ENCODE measurements around the gene ZNF644. TPM values are rescaled to one million over a fixed set of nuclear protein-coding genes. Genes with fewer than 3 reads are reported as not detected.
A peak's percentile ranks its signal among the peaks of the same experiment; 100 is the strongest.

Gene ZNF644
- total RNA-seq, 1 donor from 2014 or later, result 50.4 TPM

DNA sequence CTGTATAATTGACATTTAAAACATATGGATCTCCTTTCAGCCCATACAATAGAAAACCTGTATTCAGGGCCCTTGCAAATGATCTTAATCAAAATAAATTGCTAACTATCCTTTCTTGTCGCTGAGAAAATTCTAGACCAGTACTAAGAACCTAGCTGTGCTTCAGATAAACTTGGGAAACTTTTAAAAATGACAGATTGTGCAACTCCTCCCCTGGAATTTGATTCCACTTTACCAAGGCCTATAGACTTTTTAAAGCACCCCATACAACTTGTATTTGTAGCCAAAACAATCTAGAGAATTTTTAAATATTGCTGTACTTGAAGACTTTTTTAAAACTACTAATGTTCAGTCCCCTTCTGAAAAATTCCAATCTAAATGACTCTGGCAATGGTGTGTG is 51.6 kb downstream of the ZNF644 start:
- Histone ChIP-seq H3K36me3 (ENCODE audit: control insufficient read depth, insufficient read depth, low read length) (no peaks in the 10 kb centered on the region), H3K4me3 (ENCODE audit: low read depth, low read length) (no peak overlapping the region), H3K27me3 (ENCODE audit: control insufficient read depth, insufficient read depth, low read length) (no peaks in the 10 kb centered on the region)
- DNase-seq (ENCODE audit: low read depth), result no peak
- TF ChIP-seq CTCF (IDR thresholded peaks at IDR 0.05; ENCODE audit: insufficient read depth, low read length, poor library complexity, severe bottlenecking), result no peak

- no peak for TF ChIP-seq CTCF (IDR thresholded peaks at IDR 0.05; ENCODE audit: insufficient read depth, low read length, poor library complexity, severe bottlenecking)
- H3K27me3 ChIP-seq (ENCODE audit: control insufficient read depth, insufficient read depth, low read length), result no peaks in the 10 kb centered on the region
- H3K36me3 ChIP-seq (ENCODE audit: control insufficient read depth, insufficient read depth, low read length), result no peaks in the 10 kb centered on the region
- H3K4me3 ChIP-seq (ENCODE audit: low read depth, low read length), result no peak overlapping the region
- DNase-seq (ENCODE audit: low read depth), result no peak
Measured at GRCh38 chr1:90969241-90969640, 52.6 kb downstream of the ZNF644 start.

GRCh38 chr1:90964444-90965035 is 57.3 kb downstream of the ZNF644 start:
- peak; percentile 33 for TF ChIP-seq CTCF (IDR thresholded peaks at IDR 0.05; ENCODE audit: insufficient read depth, low read length, poor library complexity, severe bottlenecking)
- no peak overlapping the region for H3K4me3 ChIP-seq (ENCODE audit: low read depth, low read length)
- no peaks in the 10 kb centered on the region for H3K36me3 ChIP-seq (ENCODE audit: control insufficient read depth, insufficient read depth, low read length)
- no peaks in the 10 kb centered on the region for H3K27me3 ChIP-seq (ENCODE audit: control insufficient read depth, insufficient read depth, low read length)
- no peak for DNase-seq (ENCODE audit: low read depth)

- Histone ChIP-seq H3K36me3 (ENCODE audit: control insufficient read depth, insufficient read depth, low read length) (no peaks in the 10 kb centered on the region), H3K27me3 (ENCODE audit: control insufficient read depth, insufficient read depth, low read length) (no peaks in the 10 kb centered on the region), H3K4me3 (ENCODE audit: low read depth, low read length) (no peak overlapping the region)
- no peak for TF ChIP-seq CTCF (IDR thresholded peaks at IDR 0.05; ENCODE audit: insufficient read depth, low read length, poor library complexity, severe bottlenecking)
- no peak for DNase-seq (ENCODE audit: low read depth)
Measured at GRCh38 chr1:90963651-90964050, 58.2 kb downstream of the ZNF644 start.

DNA sequence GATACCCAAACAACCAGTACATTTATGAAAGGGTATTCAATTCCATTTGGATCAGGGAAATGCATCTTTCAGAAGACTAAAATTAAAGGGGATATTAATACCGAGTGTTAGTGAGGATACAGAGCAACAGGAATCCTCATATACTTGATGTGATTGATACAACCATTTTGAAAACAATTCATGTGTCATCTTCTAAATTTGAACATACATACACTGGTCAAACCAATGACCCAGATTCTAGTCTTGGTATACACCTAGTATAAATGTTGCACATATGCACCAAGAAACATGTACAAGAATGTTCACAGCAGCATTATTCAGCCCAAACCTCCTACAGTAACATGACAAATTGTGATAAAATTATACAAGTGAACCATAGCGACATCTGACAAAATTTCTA is 58.6 kb downstream of the ZNF644 start:
- Histone ChIP-seq H3K36me3 (ENCODE audit: control insufficient read depth, insufficient read depth, low read length) (no peaks in the 10 kb centered on the region), H3K27me3 (ENCODE audit: control insufficient read depth, insufficient read depth, low read length) (no peaks in the 10 kb centered on the region), H3K4me3 (ENCODE audit: low read depth, low read length) (no peak overlapping the region)
- DNase-seq (ENCODE audit: low read depth), result no peak
- no peak for TF ChIP-seq CTCF (IDR thresholded peaks at IDR 0.05; ENCODE audit: insufficient read depth, low read length, poor library complexity, severe bottlenecking)
